Keratinocyte (primary cell): ENCODE data around the gene SDCCAG8. TPM values are rescaled to one million over a fixed set of nuclear protein-coding genes. Genes with fewer than 3 reads are reported as not detected.

ENCODE experiments used
- DNase-seq: peaks from one replicate; pipeline ENCODE4 v3.0.0-alpha.2; 2011; ENCODE audit warnings: low read depth, missing footprints, low spot score
- FAIRE-seq: peaks from 2 replicates; lab custom pipeline; 2011; peaks lifted over from hg19 to GRCh38; lab: Jason Lieb, UNC
- H2AFZ ChIP-seq: 2 replicates; pipeline ENCODE4 v1.6.0; 2012; ENCODE audit warnings: low read length, control low read depth, inconsistent platforms; ENCODE audit not compliant: control insufficient read depth
- H3K27ac ChIP-seq: 2 replicates; pipeline ENCODE4 v1.5.1; 2011; ENCODE audit warnings: low read length; ENCODE audit not compliant: control insufficient read depth, insufficient read depth
- H3K27me3 ChIP-seq: 3 replicates; pipeline ENCODE4 v1.6.0; 2011; ENCODE audit warnings: low read length; ENCODE audit not compliant: control insufficient read depth, insufficient read depth; ENCODE audit errors: extremely low read depth
- H3K36me3 ChIP-seq, 2 experiments: 2 replicates in 1 of 2; 3 replicates in 1 of 2; pipeline ENCODE4 v1.5.1; 2011; ENCODE audit warnings: low read length in 2 of 2, mild to moderate bottlenecking in 1 of 2; ENCODE audit not compliant: control insufficient read depth in 2 of 2, insufficient read depth in 2 of 2; ENCODE audit errors: extremely low read depth in 1 of 2
- H3K4me1 ChIP-seq: 3 replicates; pipeline ENCODE4 v1.5.1; 2011; ENCODE audit warnings: low read length; ENCODE audit not compliant: control insufficient read depth, insufficient read depth; ENCODE audit errors: extremely low read depth
- H3K4me2 ChIP-seq: 3 replicates; pipeline ENCODE4 v1.6.0; 2011; ENCODE audit warnings: low read depth, low read length; ENCODE audit not compliant: control insufficient read depth, insufficient read depth; ENCODE audit errors: extremely low read depth
- H3K4me3 ChIP-seq, 3 experiments: fragments of 200-600 bp in 1 of 3; sonication (generic) in 1 of 3; 2 replicates in 2 of 3; 3 replicates in 1 of 3; pipeline ENCODE4 v1.5.1; 2011 to 2016; ENCODE audit warnings: low read length in 3 of 3, mild to moderate bottlenecking in 3 of 3, control low read depth in 2 of 3, inconsistent platforms in 1 of 3, low read depth in 1 of 3, mixed read lengths in 1 of 3, mixed run types in 1 of 3, moderate library complexity in 1 of 3; ENCODE audit not compliant: control insufficient read depth in 2 of 3, insufficient read depth in 2 of 3; ENCODE audit errors: extremely low read depth in 1 of 3
- H3K79me2 ChIP-seq: 2 replicates; pipeline ENCODE4 v1.6.0; 2012; ENCODE audit warnings: low read length; ENCODE audit not compliant: control insufficient read depth, insufficient read depth
- H3K9ac ChIP-seq: 3 replicates; pipeline ENCODE4 v1.6.0; 2011; ENCODE audit warnings: low read length; ENCODE audit not compliant: control insufficient read depth, insufficient read depth; ENCODE audit errors: extremely low read depth
- H3K9me1 ChIP-seq: 3 replicates; pipeline ENCODE4 v1.6.0; 2011; ENCODE audit warnings: low read length; ENCODE audit not compliant: control insufficient read depth, insufficient read depth; ENCODE audit errors: extremely low read depth
- H3K9me3 ChIP-seq: 2 replicates; pipeline ENCODE4 v1.5.1; 2012; ENCODE audit warnings: low read depth, low read length; ENCODE audit not compliant: control insufficient read depth
- H4K20me1 ChIP-seq: 3 replicates; pipeline ENCODE4 v1.6.0; 2011; ENCODE audit warnings: low read length; ENCODE audit not compliant: control insufficient read depth, insufficient read depth; ENCODE audit errors: extremely low read depth
- CTCF ChIP-seq, 3 experiments: IDR thresholded peaks in 1 of 3; conservative IDR thresholded peaks in 1 of 3; optimal IDR thresholded peaks in 1 of 3; 2 replicates in 2 of 3; 3 replicates in 1 of 3; pipeline versions ENCODE3 to v1.5.1; 2011; ENCODE audit warnings: low read length in 3 of 3, mild to moderate bottlenecking in 3 of 3, moderate library complexity in 2 of 3, control low read depth in 1 of 3, inconsistent platforms in 1 of 3; ENCODE audit not compliant: insufficient read depth in 2 of 3; ENCODE audit errors: extremely low read depth in 1 of 3
- EZH2 ChIP-seq: IDR thresholded peaks from one replicate; pipeline ENCODE4 v1.6.1; 2012; ENCODE audit warnings: inconsistent platforms, mild to moderate bottlenecking, low read length, moderate library complexity
- dilution Hi-C: fragments of 300-500 bp; cut with MboI; formaldehyde crosslinking; loops from one replicate; pipeline ENCODE4 v1.7.0; 2020; ENCODE audit warnings: low sequenced_read_pairs; ENCODE audit not compliant: extremely low pct_ligation_motif_present
- polyA plus RNA-seq, 5 experiments: library from polyadenylated mRNA; depleted of rRNA in 3 of 5; stranded (reverse) in 3 of 5; stranded (forward) in 1 of 5; unstranded in 1 of 5; fragments of >200 nt; gene quantifications; 1 replicate in 1 of 5; 2 replicates in 3 of 5; 3 replicates in 1 of 5; pipeline versions ENCODE4 v1.2.1 to v1.2.3, GENCODE V29; 2011 to 2012; ENCODE audit warnings: missing spikeins in 2 of 5, low read depth in 1 of 5, low replicate concordance in 1 of 5

SDCCAG8 gene
- polyA plus RNA-seq, 1 donor (not counting 4 experiments of a cell fraction or from before 2014, with no cell fraction given) = 61.6 TPM

- H2AFZ ChIP-seq = no peak overlapping the region
- no peaks in the 10 kb centered on the region for H3K9me1 ChIP-seq
- H3K27me3 ChIP-seq = no peaks in the 10 kb centered on the region
- H4K20me1 ChIP-seq = no peaks in the 10 kb centered on the region
- FAIRE-seq (no peak), DNase-seq (no peak)
- H3K36me3 ChIP-seq = peaks cover 2 to 9% of the 10 kb centered on the region in 2 experiments
- TF ChIP-seq EZH2 (no peak), CTCF (optimal IDR thresholded peaks at IDR 0.05 in 1 of 3, IDR thresholded peaks at IDR 0.05 in 1 of 3, conservative IDR thresholded peaks at IDR 0.05 in 1 of 3; ENCODE audit: extremely low read depth in 1 of 3, insufficient read depth in 2 of 3, low read length in 3 of 3) (no peak)
- peaks cover 9% of the 10 kb centered on the region for H3K79me2 ChIP-seq
- peak overlapping the region; percentile 48 for H3K4me2 ChIP-seq
- H3K9me3 ChIP-seq = no peaks in the 10 kb centered on the region
- H3K4me1 ChIP-seq = peaks cover 23% of the 10 kb centered on the region
- peak overlapping the region; percentile 93 for H3K27ac ChIP-seq
- dilution Hi-C loops = no loop called here
- H3K9ac ChIP-seq = peak overlapping the region; percentile 56
- no peak overlapping the region for H3K4me3 ChIP-seq
These were observed 38.9 kb downstream of the SDCCAG8 start for GRCh38 chr1:243294723-243295121.

GRCh38 chr1:243299069-243299468 is 43.2 kb downstream of the SDCCAG8 start:
- no peak for FAIRE-seq
- TF ChIP-seq EZH2 = no peak
- no peak for TF ChIP-seq CTCF (optimal IDR thresholded peaks at IDR 0.05 in 1 of 3, IDR thresholded peaks at IDR 0.05 in 1 of 3, conservative IDR thresholded peaks at IDR 0.05 in 1 of 3; ENCODE audit: extremely low read depth in 1 of 3, insufficient read depth in 2 of 3, low read length in 3 of 3)
- dilution Hi-C loops = no loop called here

More at GRCh38 chr1:243299069-243299468, 43.2 kb downstream of the SDCCAG8 start:
- Histone ChIP-seq H3K4me3 (no peak overlapping the region), H3K27ac (no peak overlapping the region), H3K9ac (no peak overlapping the region), H3K9me3 (no peaks in the 10 kb centered on the region), H3K4me1 (peaks cover 14% of the 10 kb centered on the region), H3K4me2 (no peak overlapping the region), H3K79me2 (no peaks in the 10 kb centered on the region), H4K20me1 (no peaks in the 10 kb centered on the region), H3K36me3 (peaks cover 4 to 9% of the 10 kb centered on the region in 2 experiments), H3K27me3 (no peaks in the 10 kb centered on the region), H3K9me1 (no peaks in the 10 kb centered on the region), H2AFZ (no peak overlapping the region)
- no peak for DNase-seq
